H1 (cell line): ENCODE measurements around the gene LHFPL6. TPM values are rescaled to one million over a fixed set of nuclear protein-coding genes. Genes with fewer than 3 reads are reported as not detected.

ENCODE experiments used
- CTCF ChIA-PET: fragments of 300-600 bp; sonication (Branson Sonifier 250); formaldehyde crosslinking; loops from one replicate; lab custom pipeline; 2021; ENCODE audit not compliant: partially characterized antibody; lab: Charles Lee
- POLR2A ChIA-PET: fragments of 300-600 bp; sonication (Branson Sonifier 250); formaldehyde crosslinking; loops from one replicate; lab custom pipeline; 2021; ENCODE audit warnings: inconsistent platforms; ENCODE audit not compliant: partially characterized antibody; lab: Charles Lee
- DNase-seq, 2 experiments: peaks; one replicate each; pipeline versions ENCODE4 v3.0.0 to v3.0.0-alpha.2; 2010 to 2022; ENCODE audit warnings: low spot score in 2 of 2, low read depth in 1 of 2, mixed read lengths in 1 of 2
- FAIRE-seq: peaks from 2 replicates; lab custom pipeline; 2011; peaks lifted over from hg19 to GRCh38; lab: Jason Lieb, UNC
- H2AFZ ChIP-seq: 2 replicates; pipeline ENCODE4 v1.8.1; 2012; ENCODE audit warnings: low read length, inconsistent platforms
- H2AK5ac ChIP-seq: 2 replicates; pipeline ENCODE4 v1.6.1; 2013; ENCODE audit warnings: low read depth, low read length
- H2BK120ac ChIP-seq: replicated peaks from 2 replicates; pipeline ENCODE3; 2013; ENCODE audit warnings: low read depth, low read length, inconsistent platforms
- H2BK12ac ChIP-seq: 2 replicates; pipeline ENCODE4 v1.6.1; 2013; ENCODE audit warnings: low read depth, low read length
- H2BK15ac ChIP-seq: 2 replicates; pipeline ENCODE4 v1.6.1; 2013; ENCODE audit warnings: low read length
- H2BK20ac ChIP-seq: 2 replicates; pipeline ENCODE4 v1.6.1; 2013; ENCODE audit warnings: low read length
- H2BK5ac ChIP-seq: 2 replicates; pipeline ENCODE4 v1.6.1; 2013; ENCODE audit warnings: low read depth, low read length
- H3K14ac ChIP-seq: 2 replicates; pipeline ENCODE4 v1.6.1; 2013; ENCODE audit warnings: inconsistent platforms; ENCODE audit not compliant: insufficient read length
- H3K18ac ChIP-seq: 2 replicates; pipeline ENCODE4 v1.6.1; 2013; ENCODE audit warnings: low read length; ENCODE audit errors: extremely low read depth
- H3K23ac ChIP-seq: 2 replicates; pipeline ENCODE4 v1.6.1; 2013; ENCODE audit warnings: inconsistent platforms; ENCODE audit not compliant: insufficient read length
- H3K23me2 ChIP-seq: 2 replicates; pipeline ENCODE4 v1.6.1; 2013; ENCODE audit warnings: low read depth, low read length
- H3K27ac ChIP-seq: 2 replicates; pipeline ENCODE4 v1.6.1; 2011; ENCODE audit warnings: low read depth, low read length, inconsistent platforms
- H3K27me3 ChIP-seq, 4 experiments: replicated peaks in 1 of 4; 1 replicate in 1 of 4; 2 replicates in 3 of 4; pipeline versions ENCODE4 v1.6.1 to v1.8.1; 2011 to 2013; ENCODE audit warnings: low read length in 3 of 4, mild to moderate bottlenecking in 3 of 4, inconsistent platforms in 2 of 4, mixed read lengths in 2 of 4, moderate library complexity in 1 of 4; ENCODE audit not compliant: control insufficient read depth in 3 of 4, insufficient read depth in 3 of 4; ENCODE audit errors: extremely low read depth in 1 of 4
- H3K36me3 ChIP-seq, 4 experiments: 2 replicates each; pipeline versions ENCODE4 v1.6.1 to v1.8.1; 2011 to 2013; ENCODE audit warnings: mild to moderate bottlenecking in 4 of 4, low read length in 3 of 4, moderate library complexity in 2 of 4, control low read depth in 1 of 4, inconsistent platforms in 1 of 4; ENCODE audit not compliant: insufficient read depth in 4 of 4, control insufficient read depth in 2 of 4
- H3K4ac ChIP-seq: replicated peaks from 2 replicates; pipeline ENCODE3; 2013; ENCODE audit warnings: low read length, low read depth, mixed read lengths, inconsistent platforms; ENCODE audit not compliant: insufficient read length
- H3K4me1 ChIP-seq, 4 experiments: replicated peaks in 1 of 4; 1 replicate in 1 of 4; 2 replicates in 3 of 4; pipeline versions ENCODE4 v1.6.1 to v1.8.1; 2011 to 2013; ENCODE audit warnings: low read length in 3 of 4, inconsistent platforms in 2 of 4, mixed read lengths in 1 of 4; ENCODE audit not compliant: insufficient read depth in 4 of 4, control insufficient read depth in 3 of 4
- H3K4me2 ChIP-seq, 2 experiments: 2 replicates each; pipeline versions ENCODE4 v1.6.1 to v1.8.1; 2011 to 2013; ENCODE audit warnings: low read depth in 2 of 2, low read length in 2 of 2, control low read depth in 1 of 2, inconsistent platforms in 1 of 2, mild to moderate bottlenecking in 1 of 2; ENCODE audit not compliant: insufficient read depth in 1 of 2
- H3K4me3 ChIP-seq, 4 experiments: fragments of 200-600, 300-600 bp in 1 of 4; sonication (generic), shearing (Covaris generic), sonication (Bioruptor Twin) in 1 of 4; 2 replicates each; pipeline versions ENCODE4 v1.5.1 to v1.8.1; 2011 to 2016; ENCODE audit warnings: low read length in 4 of 4, low read depth in 3 of 4, control low read depth in 2 of 4, inconsistent platforms in 2 of 4, mild to moderate bottlenecking in 2 of 4, mixed read lengths in 1 of 4, moderate library complexity in 1 of 4; ENCODE audit not compliant: insufficient read depth in 2 of 4; ENCODE audit errors: extremely low read depth in 1 of 4
- H3K56ac ChIP-seq: replicated peaks from 2 replicates; pipeline ENCODE3; 2013; ENCODE audit warnings: low read depth, mild to moderate bottlenecking, mixed read lengths, low read length, inconsistent platforms; ENCODE audit not compliant: insufficient read length
- H3K79me1 ChIP-seq: 2 replicates; pipeline ENCODE4 v1.6.1; 2013; ENCODE audit warnings: low read depth, low read length, control low read depth
- H3K79me2 ChIP-seq, 2 experiments: 2 replicates each; pipeline versions ENCODE4 v1.6.1 to v1.8.1; 2012 to 2013; ENCODE audit warnings: low read length in 2 of 2, mild to moderate bottlenecking in 2 of 2, inconsistent platforms in 1 of 2; ENCODE audit not compliant: insufficient read depth in 2 of 2, control insufficient read depth in 1 of 2
- H3K9ac ChIP-seq, 4 experiments: replicated peaks in 1 of 4; 1 replicate in 1 of 4; 2 replicates in 3 of 4; pipeline versions ENCODE4 v1.6.1 to v1.8.1; 2011 to 2013; ENCODE audit warnings: low read depth in 3 of 4, low read length in 3 of 4, control low read depth in 2 of 4, mild to moderate bottlenecking in 2 of 4, moderate library complexity in 2 of 4, inconsistent platforms in 1 of 4; ENCODE audit errors: extremely low read depth in 1 of 4
- H3K9me3 ChIP-seq, 2 experiments: 2 replicates each; pipeline versions ENCODE4 v1.6.1 to v1.8.1; 2012 to 2013; ENCODE audit warnings: mild to moderate bottlenecking in 2 of 2, moderate library complexity in 2 of 2, control low read depth in 1 of 2, inconsistent platforms in 1 of 2, low read depth in 1 of 2, low read length in 1 of 2, mixed read lengths in 1 of 2; ENCODE audit not compliant: insufficient read depth in 2 of 2
- H4K20me1 ChIP-seq, 2 experiments: replicated peaks in 1 of 2; 2 replicates each; pipeline versions ENCODE3 to v1.8.1; 2011 to 2013; ENCODE audit warnings: inconsistent platforms in 2 of 2, low read length in 2 of 2, mild to moderate bottlenecking in 1 of 2; ENCODE audit not compliant: insufficient read depth in 2 of 2, control insufficient read depth in 1 of 2
- H4K5ac ChIP-seq: 2 replicates; pipeline ENCODE4 v1.6.1; 2013; ENCODE audit warnings: low read length, low read depth, mixed read lengths, inconsistent platforms; ENCODE audit not compliant: insufficient read length
- H4K8ac ChIP-seq: 2 replicates; pipeline ENCODE4 v1.8.0; 2013; ENCODE audit warnings: mild to moderate bottlenecking, moderate library complexity, low read length, inconsistent platforms; ENCODE audit not compliant: insufficient read depth; ENCODE audit errors: extremely low read depth
- H4K91ac ChIP-seq: replicated peaks from 2 replicates; pipeline ENCODE3; 2013; ENCODE audit warnings: low read length, mixed read lengths, inconsistent platforms; ENCODE audit not compliant: insufficient read length
- CHD2 ChIP-seq: IDR thresholded peaks from 2 replicates; pipeline ENCODE4 v1.6.1; 2012; ENCODE audit warnings: low read length, improper control_type of control experiment
- EGR1 ChIP-seq: IDR thresholded peaks from 2 replicates; pipeline ENCODE4 v1.6.1; 2011; ENCODE audit warnings: low read depth, low read length, borderline replicate concordance
- EP300 ChIP-seq, 2 experiments: IDR thresholded peaks; 1 replicate in 1 of 2; 2 replicates in 1 of 2; pipeline ENCODE4 v1.6.1; 2011 to 2012; ENCODE audit warnings: low read depth in 2 of 2, low read length in 2 of 2, mild to moderate bottlenecking in 2 of 2, borderline replicate concordance in 1 of 2, inconsistent platforms in 1 of 2, moderate library complexity in 1 of 2
- FOSL1 ChIP-seq: IDR thresholded peaks from 2 replicates; pipeline ENCODE4 v1.6.1; 2011; ENCODE audit warnings: mild to moderate bottlenecking, low read depth, low read length, moderate library complexity; ENCODE audit not compliant: insufficient read depth
- GTF2F1 ChIP-seq: IDR thresholded peaks from 2 replicates; pipeline ENCODE4 v1.6.1; 2012; ENCODE audit warnings: low read depth, low read length, improper control_type of control experiment, borderline replicate concordance
- JUN ChIP-seq: IDR thresholded peaks from 2 replicates; pipeline ENCODE4 v1.6.1; 2011; ENCODE audit warnings: low read depth, mild to moderate bottlenecking, improper control_type of control experiment, low read length
- KDM5A ChIP-seq: fragments of 200-600 bp; IDR thresholded peaks from 2 replicates; pipeline ENCODE4 v1.7.1; 2012; ENCODE audit warnings: mild to moderate bottlenecking, low read length, inconsistent platforms, mixed read lengths
- POLR2A ChIP-seq, 2 experiments: IDR thresholded peaks; 1 replicate in 1 of 2; 2 replicates in 1 of 2; pipeline ENCODE4 v1.6.1; 2011; ENCODE audit warnings: low read depth in 2 of 2, low read length in 2 of 2, mild to moderate bottlenecking in 2 of 2; ENCODE audit errors: control extremely low read depth in 1 of 2
- RAD21 ChIP-seq, 2 experiments: IDR thresholded peaks in 1 of 2; conservative IDR thresholded peaks in 1 of 2; 2 replicates each; pipeline ENCODE4 v1.6.1; 2011; ENCODE audit warnings: low read depth in 2 of 2, low read length in 2 of 2, improper control_type of control experiment in 1 of 2, inconsistent platforms in 1 of 2, mild to moderate bottlenecking in 1 of 2, moderate library complexity in 1 of 2
- SAP30 ChIP-seq: fragments of 300-600 bp; sonication (generic); IDR thresholded peaks from 2 replicates; pipeline ENCODE4 v1.7.1; 2012; ENCODE audit warnings: low read length, moderate library complexity, mild to moderate bottlenecking, inconsistent platforms; ENCODE audit not compliant: insufficient read depth, insufficient replicate concordance
- TCF12 ChIP-seq: IDR thresholded peaks from 2 replicates; pipeline ENCODE4 v1.6.1; 2011; ENCODE audit warnings: low read depth, mild to moderate bottlenecking, low read length
- WGBS, 2 experiments: shearing (Covaris generic) in 1 of 2; methylation state at CpG; one replicate each; pipeline versions ENCODE4 v1.1.6 to v1.1.7; 2013 to 2015; ENCODE audit warnings: low lambda C conversion rate in 2 of 2, mixed read lengths in 2 of 2, inconsistent platforms in 1 of 2, low coverage in 1 of 2, missing lambda C conversion rate in 1 of 2; ENCODE audit not compliant: insufficient replicate concordance in 2 of 2, insufficient coverage in 1 of 2, insufficient read length in 1 of 2; ENCODE audit errors: extremely low coverage in 1 of 2, missing lambda C conversion rate in 1 of 2; 5-methylcytosine and 5-hydroxymethylcytosine counted together
- polyA plus RNA-seq, 7 experiments: library from polyadenylated mRNA; depleted of rRNA in 3 of 7; stranded (reverse) in 5 of 7; unstranded in 2 of 7; fragments of >200 nt in 5 of 7; fragments of 200-250 nt in 2 of 7; gene quantifications; 1 replicate in 5 of 7; 2 replicates in 1 of 7; 4 replicates in 1 of 7; pipeline versions ENCODE4 v1.2.1 to v1.2.3, GENCODE V29; 2011 to 2013; ENCODE audit warnings: missing spikeins in 2 of 7, mixed read lengths in 2 of 7
- total RNA-seq: library from RNA; stranded (reverse); fragmentation: NEBNext Ultra II Directional; extraction: Animal tissue kit (Norgen Biotek cat#: 25700); gene quantifications from 2 replicates; pipeline ENCODE4 v1.2.1, GENCODE V29; 2021
- TF ChIP-seq, protein P1 (sequence below), 3 experiments: IDR thresholded peaks; 1 replicate in 2 of 3; 2 replicates in 1 of 3; pipeline versions ENCODE4 v1.5.1 to v1.6.1; 2011; ENCODE audit warnings: low read length in 3 of 3, mild to moderate bottlenecking in 3 of 3, inconsistent platforms in 2 of 3, low read depth in 1 of 3, moderate library complexity in 1 of 3; ENCODE audit not compliant: insufficient read depth in 1 of 3; ENCODE audit errors: control extremely low read depth in 1 of 3

LHFPL6 gene
- total and polyA plus RNA-seq, 2 of the 8 experiments (the other 6 are each of a cell fraction or from before 2014, with no cell fraction given): 7.6 to 17.0 TPM

DNA sequence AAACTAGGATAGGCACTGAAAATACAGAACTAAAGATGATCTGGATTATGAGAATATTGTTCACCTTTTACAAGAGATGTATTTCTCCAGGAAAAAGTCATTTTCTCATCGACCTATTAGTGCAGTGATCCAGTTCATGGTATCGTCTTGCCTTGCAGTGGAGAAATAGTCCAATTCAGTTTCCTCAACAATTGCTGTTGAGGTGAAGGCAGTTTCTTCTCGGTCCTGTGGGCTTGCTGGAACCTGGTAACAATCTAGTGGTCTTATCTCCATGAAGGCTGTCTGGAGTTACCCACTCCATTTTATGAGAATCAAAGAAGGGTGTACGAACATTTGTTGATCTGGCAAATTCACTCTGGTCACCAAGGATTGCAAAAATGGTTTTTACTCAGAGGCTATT is 266.8 kb downstream of the LHFPL6 start:
- ChIA-PET CTCF (no interaction called here), POLR2A (no interaction called here)
- no peak overlapping the region for H4K8ac ChIP-seq
- no peak overlapping the region for H3K56ac ChIP-seq
- H3K4ac ChIP-seq: no peak overlapping the region
- no peaks in the 10 kb centered on the region for H3K4me1 ChIP-seq
- H3K27me3 ChIP-seq: no peaks in the 10 kb centered on the region
- H2BK5ac ChIP-seq: no peak overlapping the region
- no peak overlapping the region for H3K4me2 ChIP-seq
- H4K5ac ChIP-seq: no peak overlapping the region
- H3K23me2 ChIP-seq: no peaks in the 10 kb centered on the region; the same call in 1 of the 2 replicates
- no peak overlapping the region for H3K23ac ChIP-seq
- H2BK12ac ChIP-seq: no peak overlapping the region
- no peak overlapping the region for H2BK20ac ChIP-seq
- no peak overlapping the region for H2AK5ac ChIP-seq
- no peak overlapping the region for H3K4me3 ChIP-seq
- no peaks in the 10 kb centered on the region for H3K36me3 ChIP-seq
- no peak overlapping the region for H3K18ac ChIP-seq
- no peaks in the 10 kb centered on the region for H3K79me1 ChIP-seq
- DNase-seq (no peak), FAIRE-seq (no peak)
- no peak overlapping the region for H4K91ac ChIP-seq
- TF ChIP-seq KDM5A: no peak
- TF ChIP-seq, protein P1, sequence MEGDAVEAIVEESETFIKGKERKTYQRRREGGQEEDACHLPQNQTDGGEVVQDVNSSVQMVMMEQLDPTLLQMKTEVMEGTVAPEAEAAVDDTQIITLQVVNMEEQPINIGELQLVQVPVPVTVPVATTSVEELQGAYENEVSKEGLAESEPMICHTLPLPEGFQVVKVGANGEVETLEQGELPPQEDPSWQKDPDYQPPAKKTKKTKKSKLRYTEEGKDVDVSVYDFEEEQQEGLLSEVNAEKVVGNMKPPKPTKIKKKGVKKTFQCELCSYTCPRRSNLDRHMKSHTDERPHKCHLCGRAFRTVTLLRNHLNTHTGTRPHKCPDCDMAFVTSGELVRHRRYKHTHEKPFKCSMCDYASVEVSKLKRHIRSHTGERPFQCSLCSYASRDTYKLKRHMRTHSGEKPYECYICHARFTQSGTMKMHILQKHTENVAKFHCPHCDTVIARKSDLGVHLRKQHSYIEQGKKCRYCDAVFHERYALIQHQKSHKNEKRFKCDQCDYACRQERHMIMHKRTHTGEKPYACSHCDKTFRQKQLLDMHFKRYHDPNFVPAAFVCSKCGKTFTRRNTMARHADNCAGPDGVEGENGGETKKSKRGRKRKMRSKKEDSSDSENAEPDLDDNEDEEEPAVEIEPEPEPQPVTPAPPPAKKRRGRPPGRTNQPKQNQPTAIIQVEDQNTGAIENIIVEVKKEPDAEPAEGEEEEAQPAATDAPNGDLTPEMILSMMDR (IDR thresholded peaks at IDR 0.05; ENCODE audit: control extremely low read depth in 1 of 3, insufficient read depth in 1 of 3, low read depth in 1 of 3, low read length in 3 of 3): no peak
- no peak for TF ChIP-seq SAP30
- no peak for TF ChIP-seq FOSL1
- no peak for TF ChIP-seq GTF2F1
- TF ChIP-seq RAD21 (IDR thresholded peaks at IDR 0.05 in 1 of 2, conservative IDR thresholded peaks at IDR 0.05 in 1 of 2; ENCODE audit: low read depth in 2 of 2, low read length in 2 of 2): no peak
- TF ChIP-seq CHD2: no peak
- no peak for TF ChIP-seq POLR2A (IDR thresholded peaks at IDR 0.05; ENCODE audit: control extremely low read depth in 1 of 2, low read depth in 2 of 2, low read length in 2 of 2)
- no peak for TF ChIP-seq JUN
- no peak for TF ChIP-seq TCF12
- TF ChIP-seq EGR1: no peak
- TF ChIP-seq EP300 (IDR thresholded peaks at IDR 0.05; ENCODE audit: borderline replicate concordance in 1 of 2, low read depth in 2 of 2, low read length in 2 of 2): no peak
- no peak overlapping the region for H3K27ac ChIP-seq
- no peaks in the 10 kb centered on the region for H3K79me2 ChIP-seq
- H3K9me3 ChIP-seq: no peaks in the 10 kb centered on the region
- no peak overlapping the region for H2BK120ac ChIP-seq
- H2BK15ac ChIP-seq: no peak overlapping the region
- no peaks in the 10 kb centered on the region for H4K20me1 ChIP-seq
- no peak overlapping the region for H3K9ac ChIP-seq
- H2AFZ ChIP-seq: no peak overlapping the region
- no peak overlapping the region for H3K14ac ChIP-seq
- WGBS, 2 experiments: 84% methylated on average over 4 of the region's 4 CpGs; no CpG with 5 or more reads in 1 of the 2 experiments
